ENCODE data around the gene GRB2. TPM values are rescaled to one million over a fixed set of nuclear protein-coding genes. Genes with fewer than 3 reads are reported as not detected.
A peak's percentile ranks its signal among the peaks of the same experiment; 100 is the strongest.

GRB2 gene
- total RNA-seq, 1 donor from 2014 or later: 84.8 TPM

DNA sequence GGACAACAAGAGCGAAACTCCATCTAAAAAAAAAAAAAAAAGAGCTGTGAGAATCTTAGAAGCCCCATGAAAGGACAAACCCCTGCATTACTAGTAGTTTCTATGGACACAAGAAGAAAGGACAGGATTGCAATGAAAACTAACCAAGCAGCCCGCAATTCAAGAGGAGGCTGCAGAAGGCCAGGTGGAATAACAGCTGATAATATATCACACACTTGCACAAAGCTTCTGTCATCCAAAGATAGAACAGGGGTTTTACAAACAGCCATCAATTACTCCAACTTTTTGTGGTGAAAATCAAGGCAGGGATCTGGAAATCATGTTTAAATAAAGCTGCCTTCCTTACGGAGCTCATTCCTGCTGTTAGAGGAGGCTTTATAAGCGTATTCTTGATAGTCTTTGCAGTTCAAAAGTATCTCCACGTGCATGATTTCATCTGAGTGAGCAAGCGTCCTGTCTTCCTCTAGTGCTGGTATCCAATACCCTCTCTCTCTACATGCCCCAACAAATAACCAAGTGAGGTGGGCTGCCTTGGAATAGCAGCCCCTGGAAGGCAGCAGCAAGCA is 27.8 kb upstream of the GRB2 start:
- TF ChIP-seq, protein P1, sequence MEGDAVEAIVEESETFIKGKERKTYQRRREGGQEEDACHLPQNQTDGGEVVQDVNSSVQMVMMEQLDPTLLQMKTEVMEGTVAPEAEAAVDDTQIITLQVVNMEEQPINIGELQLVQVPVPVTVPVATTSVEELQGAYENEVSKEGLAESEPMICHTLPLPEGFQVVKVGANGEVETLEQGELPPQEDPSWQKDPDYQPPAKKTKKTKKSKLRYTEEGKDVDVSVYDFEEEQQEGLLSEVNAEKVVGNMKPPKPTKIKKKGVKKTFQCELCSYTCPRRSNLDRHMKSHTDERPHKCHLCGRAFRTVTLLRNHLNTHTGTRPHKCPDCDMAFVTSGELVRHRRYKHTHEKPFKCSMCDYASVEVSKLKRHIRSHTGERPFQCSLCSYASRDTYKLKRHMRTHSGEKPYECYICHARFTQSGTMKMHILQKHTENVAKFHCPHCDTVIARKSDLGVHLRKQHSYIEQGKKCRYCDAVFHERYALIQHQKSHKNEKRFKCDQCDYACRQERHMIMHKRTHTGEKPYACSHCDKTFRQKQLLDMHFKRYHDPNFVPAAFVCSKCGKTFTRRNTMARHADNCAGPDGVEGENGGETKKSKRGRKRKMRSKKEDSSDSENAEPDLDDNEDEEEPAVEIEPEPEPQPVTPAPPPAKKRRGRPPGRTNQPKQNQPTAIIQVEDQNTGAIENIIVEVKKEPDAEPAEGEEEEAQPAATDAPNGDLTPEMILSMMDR (IDR thresholded peaks at IDR 0.05; ENCODE audit: unreplicated experiment): no peak
- H3K4me3 Mint-ChIP-seq (ENCODE audit: low read depth): no peak overlapping the region
- H3K9me3 Mint-ChIP-seq (ENCODE audit: low read depth): peaks cover 3% of the 10 kb centered on the region
- no peak for DNase-seq (ENCODE audit: low spot score, unreplicated experiment)
- peaks cover 35% of the 10 kb centered on the region for H3K4me1 Mint-ChIP-seq (ENCODE audit: low read depth)
- H3K36me3 Mint-ChIP-seq (ENCODE audit: insufficient read depth): no peaks in the 10 kb centered on the region
- peak overlapping the region; percentile 75 for H3K27ac Mint-ChIP-seq
- H3K27me3 Mint-ChIP-seq: no peaks in the 10 kb centered on the region

DNA sequence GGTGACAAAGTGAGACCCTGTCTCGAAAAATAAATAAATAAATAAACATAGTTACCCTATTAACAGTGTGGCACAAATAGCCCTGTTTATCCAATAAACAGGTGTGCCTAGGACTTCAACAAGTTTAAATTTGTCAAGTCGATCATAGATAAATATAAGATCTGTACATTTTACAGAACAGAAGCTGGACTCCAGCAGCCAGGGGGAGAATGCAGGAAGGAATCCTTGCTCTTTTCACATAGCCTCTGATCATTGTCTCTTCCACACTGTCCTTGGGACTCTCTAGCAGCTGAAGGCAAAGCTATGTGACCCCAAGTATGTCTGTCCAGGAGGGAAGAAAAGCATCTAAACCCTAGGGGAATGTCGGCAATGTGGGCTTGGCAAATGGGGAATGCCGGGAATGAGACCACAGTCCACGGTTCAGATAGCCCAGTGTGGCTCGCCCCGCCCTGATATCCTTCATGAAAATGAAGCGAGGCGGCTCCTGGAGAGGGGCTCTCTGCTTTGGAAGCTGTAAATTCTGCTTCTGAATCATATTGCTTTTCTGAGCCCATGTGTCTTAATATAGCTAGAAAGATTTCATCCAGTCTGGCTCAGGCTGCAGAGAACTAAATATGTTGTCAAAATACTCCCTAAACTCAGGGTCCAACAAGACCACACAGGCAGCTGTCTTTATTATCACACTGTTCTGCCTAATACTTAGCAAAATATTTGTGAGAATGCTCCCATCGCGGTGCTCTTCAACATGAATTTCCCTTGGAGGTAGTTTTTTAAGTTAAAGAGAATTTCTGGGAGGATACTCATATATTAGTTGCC is 24.9 kb upstream of the GRB2 start:
- H3K9me3 Mint-ChIP-seq (ENCODE audit: low read depth): peaks cover 3% of the 10 kb centered on the region
- peak overlapping the region; percentile 94 for H3K27ac Mint-ChIP-seq
- DNase-seq (ENCODE audit: low spot score, unreplicated experiment): peak; percentile 16
- no peaks in the 10 kb centered on the region for H3K27me3 Mint-ChIP-seq
- TF ChIP-seq, protein P1 (IDR thresholded peaks at IDR 0.05; ENCODE audit: unreplicated experiment): no peak
- H3K36me3 Mint-ChIP-seq (ENCODE audit: insufficient read depth): no peaks in the 10 kb centered on the region
- H3K4me3 Mint-ChIP-seq (ENCODE audit: low read depth): no peak overlapping the region
- peaks cover 39% of the 10 kb centered on the region for H3K4me1 Mint-ChIP-seq (ENCODE audit: low read depth)

DNA sequence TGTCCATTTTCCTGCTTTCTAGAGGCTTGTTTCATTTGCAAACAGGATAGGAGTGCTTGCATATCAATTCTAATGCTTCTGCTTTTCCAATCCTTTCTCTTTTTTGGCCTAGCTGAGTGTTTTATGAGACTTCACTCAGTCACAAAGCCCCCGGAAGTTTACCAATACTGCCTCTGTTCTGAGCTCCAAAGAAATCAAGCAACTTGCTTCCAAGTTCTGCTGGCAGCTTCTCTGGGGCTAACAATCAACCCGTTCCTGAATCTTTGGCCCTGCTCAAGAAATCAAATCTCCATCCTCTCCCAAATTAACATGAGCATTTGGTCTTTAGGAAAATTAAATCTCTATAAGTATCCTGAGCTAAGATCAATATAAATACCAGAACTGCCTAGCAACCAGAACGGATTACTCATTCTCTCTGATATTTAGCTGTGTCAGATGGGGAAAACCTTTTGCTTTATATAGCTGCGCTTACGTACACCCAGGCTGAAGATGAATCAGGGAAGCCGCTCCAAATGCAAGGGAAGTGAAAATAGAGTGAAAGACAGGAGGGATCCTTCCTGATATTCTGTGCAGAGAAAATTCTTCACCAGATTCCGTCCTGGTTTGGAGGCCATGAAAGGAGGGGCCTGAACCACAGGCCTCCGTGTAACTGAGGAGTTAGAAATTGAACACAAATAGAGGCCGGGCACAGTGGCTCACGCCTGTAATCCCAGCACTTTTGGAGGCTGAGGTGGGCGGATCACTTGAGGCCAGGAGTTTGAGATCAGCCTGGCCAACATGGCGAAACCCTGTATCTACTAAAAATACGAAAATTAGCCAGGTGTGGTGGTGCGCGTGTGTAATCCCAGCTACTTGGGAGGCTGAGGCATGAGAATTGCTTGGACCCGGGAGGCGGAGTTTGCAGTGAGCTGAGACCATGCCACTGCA is 23.3 kb upstream of the GRB2 start:
- TF ChIP-seq, protein P1 (IDR thresholded peaks at IDR 0.05; ENCODE audit: unreplicated experiment): no peak
- H3K36me3 Mint-ChIP-seq (ENCODE audit: insufficient read depth): no peaks in the 10 kb centered on the region
- no peak overlapping the region for H3K4me3 Mint-ChIP-seq (ENCODE audit: low read depth)
- H3K27ac Mint-ChIP-seq: peak overlapping the region; percentile 97
- H3K27me3 Mint-ChIP-seq: no peaks in the 10 kb centered on the region
- H3K9me3 Mint-ChIP-seq (ENCODE audit: low read depth): peaks cover 3% of the 10 kb centered on the region
- no peak for DNase-seq (ENCODE audit: low spot score, unreplicated experiment)
- peaks cover 35% of the 10 kb centered on the region for H3K4me1 Mint-ChIP-seq (ENCODE audit: low read depth)

DNA sequence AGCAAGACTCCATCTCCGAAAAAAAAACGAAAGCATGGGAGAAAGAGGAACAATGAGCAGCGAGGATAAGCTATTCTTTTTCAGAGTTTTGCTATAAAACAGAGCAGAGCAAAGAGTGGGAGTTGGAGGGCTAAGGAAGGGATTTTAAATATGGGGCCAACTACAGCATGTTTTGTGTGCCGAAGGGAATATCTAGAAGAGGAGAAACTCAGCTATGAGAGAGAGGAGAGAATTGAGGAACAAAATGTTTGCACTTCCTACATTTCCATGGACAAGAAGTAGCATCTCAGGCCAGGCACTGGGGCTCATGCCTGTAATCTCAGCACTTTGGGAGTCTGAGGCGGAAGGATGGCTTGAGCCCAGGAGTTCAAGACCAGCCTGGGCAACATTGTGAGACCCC is 13.1 kb upstream of the GRB2 start:
- Mint-ChIP-seq H3K36me3 (ENCODE audit: insufficient read depth) (no peaks in the 10 kb centered on the region), H3K4me1 (ENCODE audit: low read depth) (no peaks in the 10 kb centered on the region), H3K27me3 (peaks cover 7% of the 10 kb centered on the region), H3K9me3 (ENCODE audit: low read depth) (no peaks in the 10 kb centered on the region), H3K27ac (no peak overlapping the region), H3K4me3 (ENCODE audit: low read depth) (no peak overlapping the region)
- TF ChIP-seq, protein P1 (IDR thresholded peaks at IDR 0.05; ENCODE audit: unreplicated experiment): no peak
- no peak for DNase-seq (ENCODE audit: low spot score, unreplicated experiment)

- H3K4me1 Mint-ChIP-seq (ENCODE audit: low read depth): peaks cover 2% of the 10 kb centered on the region
- no peak overlapping the region for H3K27ac Mint-ChIP-seq
- TF ChIP-seq, protein P1 (IDR thresholded peaks at IDR 0.05; ENCODE audit: unreplicated experiment): no peak
- H3K4me3 Mint-ChIP-seq (ENCODE audit: low read depth): no peak overlapping the region
- H3K9me3 Mint-ChIP-seq (ENCODE audit: low read depth): no peaks in the 10 kb centered on the region
- DNase-seq (ENCODE audit: low spot score, unreplicated experiment): no peak
- H3K27me3 Mint-ChIP-seq: peaks cover 7% of the 10 kb centered on the region
- no peaks in the 10 kb centered on the region for H3K36me3 Mint-ChIP-seq (ENCODE audit: insufficient read depth)
Observed at GRCh38 chr17:75417054-75417580, 11.6 kb upstream of the GRB2 start.

Measured in progenitor cell of endocrine pancreas (in vitro differentiated cells).